ENCODE results near the gene SPINK1. TPM values are rescaled to one million over a fixed set of nuclear protein-coding genes. Genes with fewer than 3 reads are reported as not detected.

SPINK1 gene
- total and polyA plus RNA-seq, 2 of the 13 experiments (the other 11 are each of a cell fraction or from before 2014, with no cell fraction given), result 14.7 to 17.1 TPM

- Histone ChIP-seq H3K27ac (ENCODE audit: extremely low read length, insufficient read depth, low read length) (no peak within 1 kb of the TSS), H3K79me2 (ENCODE audit: insufficient read depth, low read length) (no peaks in the 10 kb centered on the region), H3K4me1 (ENCODE audit: insufficient read depth, low read length) (no peaks in the 10 kb centered on the region), H3K4me2 (ENCODE audit: low read depth, low read length) (no peak within 1 kb of the TSS), H3K27me3 (ENCODE audit: control insufficient read depth in 1 of 2, insufficient read depth in 2 of 2, low read length in 2 of 2) (no peaks in the 10 kb centered on the region; a peak in 1 of 5 replicates), H2AFZ (ENCODE audit: low read length) (no peak within 1 kb of the TSS), H3K9me3 (ENCODE audit: low read length) (no peaks in the 10 kb centered on the region), H3K4me3 (replicated peaks in 1 of 3; ENCODE audit: insufficient read depth in 1 of 3, low read depth in 2 of 3, low read length in 3 of 3) (no peak within 1 kb of the TSS), H3K9ac (ENCODE audit: insufficient read depth, low read depth, low read length) (no peak within 1 kb of the TSS), H4K20me1 (ENCODE audit: insufficient read depth, low read length) (no peaks in the 10 kb centered on the region), H3K36me3 (replicated peaks in 1 of 2; ENCODE audit: control insufficient read depth in 1 of 2, insufficient read depth in 2 of 2, low read length in 2 of 2) (no peaks in the 10 kb centered on the region)
- TF ChIP-seq ZNF136 (CRISPR knock-in tag; IDR thresholded peaks at IDR 0.05; ENCODE audit: low read depth), result no peak
- TF ChIP-seq ZNF512B (CRISPR knock-in tag; IDR thresholded peaks at IDR 0.05; ENCODE audit: borderline replicate concordance), result no peak
- no peak for TF ChIP-seq STAT5B (CRISPR knock-in tag; IDR thresholded peaks at IDR 0.05)
- TF ChIP-seq FIP1L1 (IDR thresholded peaks at IDR 0.05; ENCODE audit: borderline replicate concordance, insufficient read depth, low read depth, low read length), result no peak
- TF ChIP-seq KLF12 (CRISPR knock-in tag; IDR thresholded peaks at IDR 0.05; ENCODE audit: borderline replicate concordance), result no peak
- TF ChIP-seq NCOA2 (CRISPR knock-in tag; IDR thresholded peaks at IDR 0.05), result no peak
- no peak for TF ChIP-seq RFXANK (CRISPR knock-in tag; IDR thresholded peaks at IDR 0.05)
- TF ChIP-seq ZNF7 (CRISPR knock-in tag; IDR thresholded peaks at IDR 0.05), result no peak
- TF ChIP-seq ZNF569 (CRISPR knock-in tag; IDR thresholded peaks at IDR 0.05; ENCODE audit: borderline replicate concordance), result no peak
- intact Hi-C loops (cut with micrococcal nuclease; ENCODE audit: unreplicated experiment), result no loop called here
- ChIA-PET CTCF (ENCODE audit: low intra/inter-chr PET ratio, low total read pairs) (no interaction called here), POLR2A (no interaction called here)
- 0% methylated on average over 2 of the region's 2 CpGs for WGBS (ENCODE audit: low lambda C conversion rate)
- BruUV-seq (replicated peaks), result no TSS peak
- no peak for ATAC-seq
- in situ Hi-C loops (cut with HindIII; ENCODE audit: extremely low pct_ligation_motif_present, low pct_unique_long_range_greater_than_20kb), result no loop called here
- FAIRE-seq, result no peak
- DNase-seq (ENCODE audit: low spot score), result no peak
Measured at GRCh38 chr5:147878066-147878759, 46.7 kb upstream of the SPINK1 start, which contains the start of gene SCGB3A2. SCGB3A2 (plus strand) TSS chr5:147878711; CDS start chr5:147878804, 93 bp downstream.

Measured in HepG2 (cell line).